Brain microvascular endothelial cell (primary cell): ENCODE data around the gene SH3PXD2A.
A peak's percentile ranks its signal among the peaks of the same experiment; 100 is the strongest.

Experiments used
- DNase-seq: peaks from one replicate; pipeline ENCODE4 v3.0.0-alpha.2; 2020
- H3K27ac ChIP-seq: fragments of 250-450 bp; sonication (Bioruptor Pico); 2 replicates; pipeline ENCODE4 v1.5.1; 2020; ENCODE audit warnings: mild to moderate bottlenecking, moderate library complexity
- H3K27me3 ChIP-seq: fragments of 250-450 bp; sonication (Bioruptor Pico); replicated peaks from 2 replicates; pipeline ENCODE4 v1.5.1; 2020; ENCODE audit warnings: mild to moderate bottlenecking
- H3K36me3 ChIP-seq: fragments of 250-450 bp; sonication (Bioruptor Pico); replicated peaks from 2 replicates; pipeline ENCODE4 v1.5.1; 2020; ENCODE audit warnings: mild to moderate bottlenecking
- H3K4me3 ChIP-seq: 2 replicates; pipeline ENCODE4 v1.5.1; 2011; ENCODE audit warnings: low read depth, mild to moderate bottlenecking, control low read depth, low read length, moderate library complexity
- in situ Hi-C: cut with HindIII; loops from 2 replicates; pipeline ENCODE4 v1.10.0; 2017; ENCODE audit warnings: low sequenced_read_pairs, low pct_ligation_motif_present
- TF ChIP-seq, protein P1 (sequence below): IDR thresholded peaks from 2 replicates; pipeline ENCODE4 v1.5.1; 2011; ENCODE audit warnings: low read depth, mild to moderate bottlenecking, moderate library complexity, low read length, control low read depth, inconsistent platforms; ENCODE audit errors: missing control alignments

Gene SH3PXD2A

GRCh38 chr10:103692952-103693811 is 162.2 kb downstream of the SH3PXD2A start:
- Histone ChIP-seq H3K4me3 (peak overlapping the region; percentile 70), H3K27me3 (no peaks in the 10 kb centered on the region), H3K36me3 (no peaks in the 10 kb centered on the region), H3K27ac (no peak overlapping the region)
- DNase-seq = no peak
- TF ChIP-seq, protein P1, sequence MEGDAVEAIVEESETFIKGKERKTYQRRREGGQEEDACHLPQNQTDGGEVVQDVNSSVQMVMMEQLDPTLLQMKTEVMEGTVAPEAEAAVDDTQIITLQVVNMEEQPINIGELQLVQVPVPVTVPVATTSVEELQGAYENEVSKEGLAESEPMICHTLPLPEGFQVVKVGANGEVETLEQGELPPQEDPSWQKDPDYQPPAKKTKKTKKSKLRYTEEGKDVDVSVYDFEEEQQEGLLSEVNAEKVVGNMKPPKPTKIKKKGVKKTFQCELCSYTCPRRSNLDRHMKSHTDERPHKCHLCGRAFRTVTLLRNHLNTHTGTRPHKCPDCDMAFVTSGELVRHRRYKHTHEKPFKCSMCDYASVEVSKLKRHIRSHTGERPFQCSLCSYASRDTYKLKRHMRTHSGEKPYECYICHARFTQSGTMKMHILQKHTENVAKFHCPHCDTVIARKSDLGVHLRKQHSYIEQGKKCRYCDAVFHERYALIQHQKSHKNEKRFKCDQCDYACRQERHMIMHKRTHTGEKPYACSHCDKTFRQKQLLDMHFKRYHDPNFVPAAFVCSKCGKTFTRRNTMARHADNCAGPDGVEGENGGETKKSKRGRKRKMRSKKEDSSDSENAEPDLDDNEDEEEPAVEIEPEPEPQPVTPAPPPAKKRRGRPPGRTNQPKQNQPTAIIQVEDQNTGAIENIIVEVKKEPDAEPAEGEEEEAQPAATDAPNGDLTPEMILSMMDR = no peak
- in situ Hi-C loops = no loop called here

- in situ Hi-C loops = no loop called here
- H3K4me3 ChIP-seq = peak overlapping the region; percentile 70
- no peak for DNase-seq
- no peaks in the 10 kb centered on the region for H3K36me3 ChIP-seq
- TF ChIP-seq, protein P1 = no peak
- H3K27ac ChIP-seq = no peak overlapping the region
- H3K27me3 ChIP-seq = no peaks in the 10 kb centered on the region
Measured at GRCh38 chr10:103692436-103692951, 162.9 kb downstream of the SH3PXD2A start.

GRCh38 chr10:103691723-103692435 is 163.5 kb downstream of the SH3PXD2A start:
- Histone ChIP-seq H3K27ac (no peak overlapping the region), H3K36me3 (no peaks in the 10 kb centered on the region), H3K27me3 (no peaks in the 10 kb centered on the region), H3K4me3 (peak overlapping the region; percentile 70)
- in situ Hi-C loops = no loop called here
- DNase-seq = no peak
- TF ChIP-seq, protein P1 = no peak

DNA sequence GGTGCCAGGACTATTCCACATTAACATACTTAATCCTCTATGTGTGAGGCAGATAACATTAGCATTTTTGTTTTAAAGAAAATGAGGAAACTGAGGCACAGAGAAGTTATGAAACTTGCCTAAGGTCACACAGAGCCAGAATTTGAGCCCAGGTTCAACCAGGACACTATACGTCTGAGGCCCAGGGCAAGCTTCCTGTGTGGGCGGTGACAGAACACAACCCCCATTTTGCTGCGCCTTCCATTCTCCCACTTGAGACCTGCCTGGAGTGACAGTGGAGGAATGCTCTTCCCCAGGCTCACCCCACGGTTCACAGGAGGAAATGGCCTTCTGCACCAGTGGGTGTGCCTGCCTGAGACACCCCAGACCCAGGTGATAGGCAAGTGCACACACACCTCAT is 164.1 kb downstream of the SH3PXD2A start:
- Histone ChIP-seq H3K4me3 (no peak overlapping the region), H3K27ac (no peak overlapping the region), H3K36me3 (no peaks in the 10 kb centered on the region), H3K27me3 (no peaks in the 10 kb centered on the region)
- TF ChIP-seq, protein P1 = no peak
- in situ Hi-C loops = no loop called here
- DNase-seq = no peak

GRCh38 chr10:103690281-103690680 is 165.1 kb downstream of the SH3PXD2A start:
- no peak overlapping the region for H3K4me3 ChIP-seq
- no peak overlapping the region for H3K27ac ChIP-seq
- H3K27me3 ChIP-seq = no peaks in the 10 kb centered on the region
- H3K36me3 ChIP-seq = no peaks in the 10 kb centered on the region
- in situ Hi-C loops = no loop called here
- DNase-seq = no peak
- TF ChIP-seq, protein P1 = no peak
